Spleen (tissue), 11 donors: ENCODE data around the gene FAM120B. TPM values are rescaled to one million over a fixed set of nuclear protein-coding genes. Genes with fewer than 3 reads are reported as not detected.
A peak's percentile ranks its signal among the peaks of the same experiment; 100 is the strongest.

Experiments used
- DNase-seq: peaks from one replicate; pipeline ENCODE4 v3.0.0-alpha.2; 2020
- H3K27ac ChIP-seq, 8 donors: fragments of 200-600 bp; sonication (generic) in 7 of 8; 1 replicate in 4 of 8; 2 replicates in 4 of 8; pipeline versions ENCODE4 v1.5.0 to v1.8.0; 2016 to 2021; ENCODE audit warnings: inconsistent platforms in 4 of 8, mild to moderate bottlenecking in 4 of 8, moderate library complexity in 1 of 8
- H3K27me3 ChIP-seq, 7 donors: fragments of 200-600 bp; sonication (generic) in 6 of 7; replicated peaks in 1 of 7; 1 replicate in 4 of 7; 2 replicates in 3 of 7; pipeline versions ENCODE4 v1.5.0 to v1.8.0; 2016 to 2021; ENCODE audit warnings: inconsistent platforms in 3 of 7, mild to moderate bottlenecking in 1 of 7
- H3K36me3 ChIP-seq, 6 donors: fragments of 200-600 bp; sonication (generic) in 5 of 6; 1 replicate in 4 of 6; 2 replicates in 2 of 6; pipeline versions ENCODE4 v1.5.0 to v1.8.0; 2016 to 2021; ENCODE audit warnings: inconsistent platforms in 2 of 6
- H3K4me1 ChIP-seq, 6 donors: fragments of 200-600 bp; sonication (generic) in 5 of 6; 1 replicate in 3 of 6; 2 replicates in 3 of 6; pipeline versions ENCODE4 v1.5.0 to v1.8.0; 2016 to 2021; ENCODE audit warnings: inconsistent platforms in 3 of 6
- H3K4me3 ChIP-seq, 8 donors: fragments of 200-600 bp; sonication (generic) in 7 of 8; 1 replicate in 4 of 8; 2 replicates in 4 of 8; pipeline versions ENCODE4 v1.5.0 to v1.8.0; 2016 to 2021; ENCODE audit warnings: inconsistent platforms in 4 of 8, mild to moderate bottlenecking in 4 of 8, moderate library complexity in 2 of 8
- H3K9me3 ChIP-seq, 8 donors: fragments of 200-600 bp; sonication (generic) in 7 of 8; 1 replicate in 4 of 8; 2 replicates in 4 of 8; pipeline versions ENCODE4 v1.5.0 to v1.8.0; 2016 to 2021; ENCODE audit warnings: inconsistent platforms in 4 of 8
- POLR2A ChIP-seq, 3 donors: fragments of 450-650 bp; IDR thresholded peaks; one replicate each; pipeline ENCODE4 v1.5.1; 2017; ENCODE audit warnings: antibody characterized with exemption in 3 of 3, mild to moderate bottlenecking in 1 of 3
- POLR2AphosphoS5 ChIP-seq, 3 donors: sonication (generic); formaldehyde crosslinking; IDR thresholded peaks; one replicate each; pipeline ENCODE4 v1.5.1; 2017; ENCODE audit warnings: antibody characterized with exemption in 3 of 3
- WGBS, 5 donors: extraction: QIAGEN DNeasy Blood & Tissue Kit in 3 of 5; methylation state at CpG; one replicate each; pipeline versions ENCODE4 v1.1.5 to v1.1.7; 2013 to 2018; 5-methylcytosine and 5-hydroxymethylcytosine counted together
- intact Hi-C: fragments of 100-400 bp; cut with DNase I; formaldehyde crosslinking; loops from one replicate; pipeline ENCODE4 v1.15.0; 2023; ENCODE audit warnings: low total_unique reads
- polyA plus RNA-seq, 3 donors: library from polyadenylated mRNA; stranded (reverse); fragments of 200-250 nt; gene quantifications; one replicate each; pipeline ENCODE4 v1.2.1, GENCODE V29; 2013
- total RNA-seq, 7 donors: library from RNA; depleted of rRNA in 3 of 7; stranded (reverse); fragments of >200 nt in 3 of 7; fragmentation: NEBNext Ultra II Directional in 4 of 7; extraction: Animal tissue kit (Norgen Biotek cat#: 25700) in 4 of 7; gene quantifications; one replicate each; pipeline versions ENCODE4 v1.1.0 to v1.2.1, GENCODE V29; 2016 to 2021
- TF ChIP-seq, protein P1 (sequence below), 11 experiments: fragments of 200-600 bp in 7 of 11; fragments of 450-650 bp in 4 of 11; sonication (generic) in 4 of 11; IDR thresholded peaks in 8 of 11; conservative IDR thresholded peaks in 3 of 11; 1 replicate in 7 of 11; 2 replicates in 4 of 11; pipeline versions ENCODE4 v1.4.0 to v1.8.0; 2016 to 2021; ENCODE audit warnings: antibody characterized with exemption in 11 of 11, inconsistent platforms in 4 of 11, mild to moderate bottlenecking in 1 of 11
- donor health status: healthy with polysubstance abuse.
- donor health status: DM: no; HTN: no; CAD: no; lungs with moderate emphysema.
- donor health status: DM: no; HTN: no; CAD: no.
- donor health status: Bipolar disorder and iron deficiency.
- donor health status: healthy.
- donor health status: DM: no; HTN: no; CAD: no.
- donor health status: DM: yes; HTN: yes; CAD: no.

FAM120B gene
- total and polyA plus RNA-seq, 10 donors: 7.6 to 41.2 (median 26.8) TPM

- Histone ChIP-seq H3K27ac (no peak overlapping the region), H3K4me1 (peaks cover 0 to 3% (median 0%) of the 10 kb centered on the region in 6 donors), H3K4me3 (no peak overlapping the region), H3K36me3 (no peaks in the 10 kb centered on the region), H3K9me3 (no peaks in the 10 kb centered on the region), H3K27me3 (peaks cover 0 to 5% (median 0%) of the 10 kb centered on the region in 7 donors)
- 79 to 86% (median 82%) methylated on average over 17 to 20 of the region's 20 CpGs for WGBS, 5 donors
- TF ChIP-seq POLR2A (IDR thresholded peaks at IDR 0.05) (no peak), POLR2AphosphoS5 (IDR thresholded peaks at IDR 0.05) (no peak)
- TF ChIP-seq, protein P1, sequence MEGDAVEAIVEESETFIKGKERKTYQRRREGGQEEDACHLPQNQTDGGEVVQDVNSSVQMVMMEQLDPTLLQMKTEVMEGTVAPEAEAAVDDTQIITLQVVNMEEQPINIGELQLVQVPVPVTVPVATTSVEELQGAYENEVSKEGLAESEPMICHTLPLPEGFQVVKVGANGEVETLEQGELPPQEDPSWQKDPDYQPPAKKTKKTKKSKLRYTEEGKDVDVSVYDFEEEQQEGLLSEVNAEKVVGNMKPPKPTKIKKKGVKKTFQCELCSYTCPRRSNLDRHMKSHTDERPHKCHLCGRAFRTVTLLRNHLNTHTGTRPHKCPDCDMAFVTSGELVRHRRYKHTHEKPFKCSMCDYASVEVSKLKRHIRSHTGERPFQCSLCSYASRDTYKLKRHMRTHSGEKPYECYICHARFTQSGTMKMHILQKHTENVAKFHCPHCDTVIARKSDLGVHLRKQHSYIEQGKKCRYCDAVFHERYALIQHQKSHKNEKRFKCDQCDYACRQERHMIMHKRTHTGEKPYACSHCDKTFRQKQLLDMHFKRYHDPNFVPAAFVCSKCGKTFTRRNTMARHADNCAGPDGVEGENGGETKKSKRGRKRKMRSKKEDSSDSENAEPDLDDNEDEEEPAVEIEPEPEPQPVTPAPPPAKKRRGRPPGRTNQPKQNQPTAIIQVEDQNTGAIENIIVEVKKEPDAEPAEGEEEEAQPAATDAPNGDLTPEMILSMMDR (IDR thresholded peaks at IDR 0.05 in 8 of 11, conservative IDR thresholded peaks at IDR 0.05 in 3 of 11): no peak
- DNase-seq: peak; percentile 50
- intact Hi-C loops: no loop called here
Observed at GRCh38 chr6:170448751-170449630, 142.4 kb downstream of the FAM120B start.

- H3K4me3 ChIP-seq: no peak overlapping the region
- DNase-seq: peak; percentile 63
- peaks cover 0 to 5% (median 0%) of the 10 kb centered on the region in 7 donors for H3K27me3 ChIP-seq
- 89 to 91% (median 90%) methylated on average over 32 of the region's 32 CpGs for WGBS, 5 donors
- no peaks in the 10 kb centered on the region for H3K9me3 ChIP-seq
- peaks cover 0 to 3% (median 0%) of the 10 kb centered on the region in 6 donors for H3K4me1 ChIP-seq
- no peaks in the 10 kb centered on the region for H3K36me3 ChIP-seq
- TF ChIP-seq POLR2AphosphoS5 (IDR thresholded peaks at IDR 0.05) (no peak), POLR2A (IDR thresholded peaks at IDR 0.05) (no peak)
- TF ChIP-seq, protein P1 (IDR thresholded peaks at IDR 0.05 in 8 of 11, conservative IDR thresholded peaks at IDR 0.05 in 3 of 11): no peak
- no peak overlapping the region for H3K27ac ChIP-seq
- intact Hi-C loops: no loop called here
Observed at GRCh38 chr6:170449835-170450753, 143.5 kb downstream of the FAM120B start.

DNA sequence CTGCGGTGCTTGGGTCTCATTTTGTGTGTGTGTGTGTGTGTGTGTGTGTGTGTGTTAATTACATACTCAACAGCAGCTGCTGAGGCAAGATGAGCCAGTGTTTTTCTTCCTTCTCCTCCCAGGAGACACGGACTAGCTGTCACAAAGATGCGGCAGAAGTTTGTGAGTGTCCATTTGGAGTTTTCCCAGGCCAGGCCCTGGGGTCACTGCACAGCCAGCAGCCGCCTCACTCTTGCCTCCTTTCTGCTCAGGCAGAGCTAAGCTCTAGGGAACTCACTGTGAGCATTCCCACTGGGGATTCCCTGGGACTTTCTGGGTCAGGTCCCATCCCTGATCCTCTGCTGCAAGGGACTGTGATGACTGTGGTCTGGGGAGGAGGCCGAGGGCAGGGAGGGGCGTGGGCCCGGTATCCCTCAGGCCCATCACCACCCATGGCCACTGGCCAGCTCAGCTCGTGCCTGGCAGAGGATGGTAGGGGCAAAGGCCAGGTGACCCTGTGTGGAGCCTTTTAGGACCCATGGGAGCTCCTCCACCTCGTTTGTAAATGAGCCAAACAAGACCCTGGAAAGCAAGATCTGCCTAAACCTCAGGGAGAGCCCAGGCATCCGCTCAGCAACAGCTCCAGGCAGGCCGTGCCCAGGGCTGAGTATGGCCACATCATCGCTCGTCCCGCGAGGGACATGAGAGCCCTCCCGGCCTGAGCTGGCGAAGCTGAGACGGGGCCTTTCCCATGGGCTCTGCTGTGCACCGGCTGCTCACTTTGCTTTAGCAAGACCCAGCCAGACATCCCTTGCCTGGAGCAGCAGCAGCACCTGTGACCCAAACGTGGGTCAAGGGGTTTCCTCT lies 144.6 kb downstream of the FAM120B start:
- no peak for TF ChIP-seq POLR2A (IDR thresholded peaks at IDR 0.05)
- TF ChIP-seq, protein P1 (IDR thresholded peaks at IDR 0.05 in 8 of 11, conservative IDR thresholded peaks at IDR 0.05 in 3 of 11): no peak
- TF ChIP-seq POLR2AphosphoS5 (IDR thresholded peaks at IDR 0.05): no peak
- H3K4me3 ChIP-seq: no peak overlapping the region
- WGBS, 5 donors: 67 to 84% (median 79%) methylated on average over 11 to 20 of the region's 20 CpGs
- no peaks in the 10 kb centered on the region for H3K9me3 ChIP-seq
- DNase-seq: peak; percentile 45
- intact Hi-C loops: no loop called here
- H3K36me3 ChIP-seq: no peaks in the 10 kb centered on the region
- no peak overlapping the region for H3K27ac ChIP-seq
- H3K27me3 ChIP-seq: peaks cover 0 to 5% (median 0%) of the 10 kb centered on the region in 7 donors
- peaks cover 0 to 3% (median 0%) of the 10 kb centered on the region in 6 donors for H3K4me1 ChIP-seq
